ENCODE results near the gene ACAA1.

The ACAA1 gene

GRCh38 chr3:38125305-38126120, 11.4 kb downstream of the ACAA1 start:
- TF ChIP-seq ZFX (IDR thresholded peaks at IDR 0.05; ENCODE audit: borderline replicate concordance) = no peak
- TF ChIP-seq, protein P1, sequence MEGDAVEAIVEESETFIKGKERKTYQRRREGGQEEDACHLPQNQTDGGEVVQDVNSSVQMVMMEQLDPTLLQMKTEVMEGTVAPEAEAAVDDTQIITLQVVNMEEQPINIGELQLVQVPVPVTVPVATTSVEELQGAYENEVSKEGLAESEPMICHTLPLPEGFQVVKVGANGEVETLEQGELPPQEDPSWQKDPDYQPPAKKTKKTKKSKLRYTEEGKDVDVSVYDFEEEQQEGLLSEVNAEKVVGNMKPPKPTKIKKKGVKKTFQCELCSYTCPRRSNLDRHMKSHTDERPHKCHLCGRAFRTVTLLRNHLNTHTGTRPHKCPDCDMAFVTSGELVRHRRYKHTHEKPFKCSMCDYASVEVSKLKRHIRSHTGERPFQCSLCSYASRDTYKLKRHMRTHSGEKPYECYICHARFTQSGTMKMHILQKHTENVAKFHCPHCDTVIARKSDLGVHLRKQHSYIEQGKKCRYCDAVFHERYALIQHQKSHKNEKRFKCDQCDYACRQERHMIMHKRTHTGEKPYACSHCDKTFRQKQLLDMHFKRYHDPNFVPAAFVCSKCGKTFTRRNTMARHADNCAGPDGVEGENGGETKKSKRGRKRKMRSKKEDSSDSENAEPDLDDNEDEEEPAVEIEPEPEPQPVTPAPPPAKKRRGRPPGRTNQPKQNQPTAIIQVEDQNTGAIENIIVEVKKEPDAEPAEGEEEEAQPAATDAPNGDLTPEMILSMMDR (IDR thresholded peaks at IDR 0.05) = no peak
- peak overlapping the region; percentile 68 for H3K27ac ChIP-seq

DNA sequence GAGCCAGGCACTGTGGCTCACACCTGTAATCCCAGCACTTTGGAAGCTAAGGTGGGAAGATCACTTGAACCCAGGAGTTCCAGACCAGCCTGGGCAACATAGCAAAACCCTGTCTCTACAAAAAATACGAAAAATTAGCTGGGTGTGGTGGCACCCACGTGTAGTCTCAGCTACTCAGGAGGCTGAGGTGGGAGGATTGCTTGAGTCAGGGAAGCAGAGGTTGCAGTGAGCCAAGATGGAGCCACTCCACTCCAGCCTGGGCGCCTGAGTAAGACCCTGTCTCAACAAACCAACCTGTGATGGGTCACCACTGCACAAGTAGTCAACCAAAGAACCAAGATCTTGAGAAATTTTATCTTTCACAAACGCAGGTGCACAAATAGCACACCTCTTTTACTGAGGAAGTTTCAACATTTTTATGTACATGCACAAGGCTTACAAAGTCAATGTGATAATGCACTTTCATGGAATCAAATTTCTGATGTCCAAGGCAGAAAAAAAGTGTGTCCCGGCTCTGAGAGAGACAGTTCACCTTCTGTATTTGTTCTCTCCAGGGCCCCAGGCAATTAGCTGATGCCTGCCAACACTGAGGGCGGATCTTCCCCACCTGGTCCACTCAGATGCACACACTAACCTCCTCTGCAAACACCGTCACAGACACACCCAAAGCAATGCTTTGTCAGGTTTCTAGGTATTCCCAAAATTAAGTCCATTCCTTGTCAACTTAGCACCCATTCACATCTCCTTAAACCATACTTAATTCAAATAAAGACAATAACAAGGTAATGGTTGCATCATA, 12.4 kb downstream of the ACAA1 start:
- no peak for TF ChIP-seq ZFX (IDR thresholded peaks at IDR 0.05; ENCODE audit: borderline replicate concordance)
- TF ChIP-seq, protein P1 (IDR thresholded peaks at IDR 0.05) = no peak

DNA sequence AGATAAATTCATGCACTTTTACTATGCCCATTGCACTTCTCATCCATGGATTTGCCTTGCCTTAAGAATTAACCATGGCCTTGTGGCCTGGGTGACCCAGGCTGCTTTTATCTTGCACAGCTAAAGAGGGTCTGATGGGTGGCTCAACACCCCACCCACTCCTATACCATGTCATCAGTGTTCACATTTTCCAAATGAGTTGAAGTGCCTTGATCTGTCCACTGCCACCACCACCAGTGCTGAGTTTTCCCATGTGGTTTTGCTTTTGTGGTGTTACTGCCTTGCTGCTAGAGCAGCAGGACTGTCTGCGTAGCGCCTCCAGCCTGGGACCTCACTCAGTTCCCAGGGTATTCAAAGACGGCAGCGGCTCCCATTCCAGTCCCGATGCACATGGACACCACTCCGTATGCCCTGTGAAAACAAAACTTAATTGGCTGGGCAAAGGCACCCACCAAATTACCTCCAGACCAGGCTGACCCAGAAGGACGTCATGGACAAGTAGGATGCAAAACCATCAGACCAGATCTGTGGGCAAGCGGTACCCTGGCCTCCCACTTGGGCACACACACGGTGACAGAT, 14.1 kb downstream of the ACAA1 start:
- TF ChIP-seq ZFX (IDR thresholded peaks at IDR 0.05; ENCODE audit: borderline replicate concordance) = no peak
- TF ChIP-seq, protein P1 (IDR thresholded peaks at IDR 0.05) = no peak
- H3K27ac ChIP-seq = no peak overlapping the region

More for the DNA sequence above, 12.4 kb downstream of the ACAA1 start:
- H3K27ac ChIP-seq = peak overlapping the region; percentile 68

GRCh38 chr3:38121832-38122461, 15.0 kb downstream of the ACAA1 start:
- H3K27ac ChIP-seq = no peak overlapping the region
- TF ChIP-seq, protein P1 (IDR thresholded peaks at IDR 0.05) = no peak
- no peak for TF ChIP-seq ZFX (IDR thresholded peaks at IDR 0.05; ENCODE audit: borderline replicate concordance)

DNA sequence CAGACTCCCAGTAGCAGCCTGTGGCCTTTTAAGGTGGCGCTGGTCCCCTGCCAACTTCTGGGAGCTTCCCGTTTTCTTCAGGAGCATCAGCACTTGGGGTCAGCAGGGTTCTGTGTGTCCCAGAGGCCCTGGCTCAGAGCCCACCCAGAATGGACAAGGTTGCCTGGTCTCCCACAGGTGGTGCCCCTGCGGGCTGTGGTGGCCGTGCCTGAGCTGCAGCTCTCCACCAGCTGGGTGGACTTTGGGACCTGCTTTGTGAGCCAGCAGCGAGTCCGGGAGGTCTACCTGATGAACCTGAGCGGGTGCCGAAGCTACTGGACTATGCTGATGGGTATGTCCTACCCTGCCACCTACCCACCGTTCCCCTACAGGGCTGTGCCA, 15.5 kb downstream of the ACAA1 start:
- TF ChIP-seq, protein P1 (IDR thresholded peaks at IDR 0.05) = no peak
- TF ChIP-seq ZFX (IDR thresholded peaks at IDR 0.05; ENCODE audit: borderline replicate concordance) = no peak
- no peak overlapping the region for H3K27ac ChIP-seq

GRCh38 chr3:38120693-38121450, 16.1 kb downstream of the ACAA1 start:
- H3K27ac ChIP-seq = no peak overlapping the region
- TF ChIP-seq, protein P1 (IDR thresholded peaks at IDR 0.05) = no peak
- no peak for TF ChIP-seq ZFX (IDR thresholded peaks at IDR 0.05; ENCODE audit: borderline replicate concordance)
